ENCODE measurements around the gene NUDT5. TPM values are rescaled to one million over a fixed set of nuclear protein-coding genes. Genes with fewer than 3 reads are reported as not detected.
"Not testable (repeated sequence)": the region's sequence is repeated elsewhere in the genome, so short reads cannot be mapped to it uniquely, and the experiment has no call there.

The NUDT5 gene
- total and polyA plus RNA-seq, 2 experiments from 2014 or later: 33.2 to 107 TPM

DNA sequence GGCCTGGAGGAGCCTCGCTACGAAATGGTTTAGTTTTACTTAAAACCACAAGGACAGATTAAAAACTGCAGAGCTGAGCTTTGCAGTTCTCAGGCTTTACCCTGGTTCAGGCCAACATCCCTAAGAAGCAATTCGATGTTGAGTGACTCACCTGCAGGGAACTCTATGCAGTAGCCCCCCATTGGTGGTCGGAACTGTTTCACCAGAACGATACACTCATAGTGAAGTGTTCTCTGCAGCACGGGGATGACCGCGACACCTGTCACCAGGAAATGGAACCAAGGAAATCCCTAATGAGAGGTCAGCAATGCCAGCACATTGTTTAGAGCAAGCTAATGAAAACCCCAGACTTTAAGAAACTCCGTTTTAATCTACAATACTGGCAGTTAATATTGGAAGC is 18.0 kb downstream of the NUDT5 start:
- Histone ChIP-seq H3F3A (ENCODE audit: insufficient read depth) (peaks cover 7% of the 10 kb centered on the region; the same call in 1 of the 2 replicates), H3K9me2 (ENCODE audit: insufficient read depth) (no peaks in the 10 kb centered on the region), H3K27ac (no peak overlapping the region), H3K9ac (no peak overlapping the region), H3K79me2 (ENCODE audit: insufficient read depth) (no peaks in the 10 kb centered on the region), H3K4me2 (ENCODE audit: unreplicated experiment) (no peak overlapping the region), H2AFZ (no peak overlapping the region), H3K4me3 (no peak overlapping the region), H3K27me3 (replicated peaks; ENCODE audit: insufficient read depth) (no peaks in the 10 kb centered on the region), H3K9me3 (ENCODE audit: low read depth) (no peaks in the 10 kb centered on the region), H3K4me1 (ENCODE audit: insufficient read depth) (no peaks in the 10 kb centered on the region), H4K20me1 (ENCODE audit: insufficient read depth) (no peaks in the 10 kb centered on the region), H3K36me3 (ENCODE audit: low read depth) (peaks cover 37% of the 10 kb centered on the region)
- no peak for TF ChIP-seq EZH2phosphoT487 (IDR thresholded peaks at IDR 0.05; ENCODE audit: insufficient read depth, low read depth)
- TF ChIP-seq EZH2 (IDR thresholded peaks at IDR 0.05; ENCODE audit: insufficient read depth, poor library complexity, severe bottlenecking): no peak
- peak; percentile 46 for DNase-seq
- 54 to 55% methylated on average over 9 of the region's 9 CpGs for WGBS, 2 experiments (ENCODE audit: low coverage in 1 of 2, low lambda C conversion rate in 2 of 2, missing lambda C conversion rate in 2 of 2)
- in situ Hi-C loops (cut with MboI): no loop called here

DNA sequence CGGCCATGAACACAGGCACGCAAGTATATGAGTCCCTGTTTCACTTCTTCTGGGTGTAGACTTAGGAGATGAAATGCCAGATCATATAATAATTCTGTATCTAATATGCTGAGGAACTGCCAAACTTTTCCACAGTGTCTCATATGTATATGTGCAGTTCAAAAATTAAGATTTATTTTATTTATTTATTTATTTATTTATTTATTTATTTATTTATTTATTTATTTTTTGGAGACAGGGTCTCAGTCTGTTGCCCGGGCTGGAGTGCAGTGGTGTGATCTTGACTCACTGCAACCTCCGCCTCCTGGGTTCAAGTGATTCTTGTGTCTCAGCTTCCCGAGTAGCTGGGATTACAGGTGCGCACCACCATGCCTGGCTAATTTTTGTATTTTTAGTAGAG is 24.2 kb downstream of the NUDT5 start:
- H3K9me2 ChIP-seq (ENCODE audit: insufficient read depth); H3F3A ChIP-seq (ENCODE audit: insufficient read depth); H3K27ac ChIP-seq; H3K4me2 ChIP-seq (ENCODE audit: unreplicated experiment); H3K9me3 ChIP-seq (ENCODE audit: low read depth); H3K4me3 ChIP-seq; DNase-seq; H4K20me1 ChIP-seq (ENCODE audit: insufficient read depth); H3K9ac ChIP-seq; H3K79me2 ChIP-seq (ENCODE audit: insufficient read depth); in situ Hi-C loops (cut with MboI); H3K4me1 ChIP-seq (ENCODE audit: insufficient read depth); H2AFZ ChIP-seq; H3K27me3 ChIP-seq (replicated peaks; ENCODE audit: insufficient read depth): not testable (repeated sequence)
- peaks cover 58% of the 10 kb centered on the region for H3K36me3 ChIP-seq (ENCODE audit: low read depth)
- 97 to 100% methylated on average over 6 of the region's 6 CpGs for WGBS, 2 experiments (ENCODE audit: low coverage in 1 of 2, low lambda C conversion rate in 2 of 2, missing lambda C conversion rate in 2 of 2)

DNA sequence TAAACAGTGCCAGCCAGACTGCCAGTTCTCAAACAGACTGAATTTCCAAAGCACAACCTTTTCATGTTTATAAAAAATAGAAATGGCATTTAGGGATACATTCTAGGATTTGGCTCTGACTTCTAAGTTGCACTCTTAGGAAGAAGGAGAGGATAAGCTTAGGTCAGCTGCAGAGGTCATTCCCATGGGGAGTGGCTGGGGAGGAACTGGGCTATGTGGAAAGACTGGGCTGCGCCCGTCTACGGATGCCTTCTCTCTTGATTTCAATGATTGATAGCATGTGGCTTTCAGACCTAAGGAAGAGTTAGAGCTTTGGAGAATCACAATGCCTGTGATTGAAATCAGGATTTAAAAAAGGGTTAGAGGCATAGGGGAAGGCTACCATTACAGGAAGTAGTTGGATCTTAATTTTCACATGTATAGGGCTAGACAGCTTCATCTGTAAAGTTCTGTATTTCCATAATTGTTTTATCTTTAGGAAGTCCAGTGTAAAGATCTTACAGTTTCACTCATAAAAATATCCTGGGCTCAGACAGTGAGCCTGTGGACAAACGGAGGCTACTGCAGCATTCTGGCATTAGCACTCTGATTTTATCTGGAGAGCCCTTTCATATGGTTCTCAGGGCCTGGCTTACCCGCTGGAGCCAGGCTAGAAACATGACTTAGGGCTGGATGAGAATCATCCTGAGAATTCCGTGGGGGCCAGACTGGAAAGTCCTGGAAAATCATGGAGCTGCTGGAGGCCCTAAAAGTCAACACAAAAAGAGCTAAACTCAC is 29.5 kb downstream of the NUDT5 start:
- no peaks in the 10 kb centered on the region for H3K4me1 ChIP-seq (ENCODE audit: insufficient read depth)
- WGBS, 2 experiments (ENCODE audit: low coverage in 1 of 2, low lambda C conversion rate in 2 of 2, missing lambda C conversion rate in 2 of 2): 91 to 94% methylated on average over 6 of the region's 6 CpGs
- no peak for DNase-seq
- H3K27me3 ChIP-seq (replicated peaks; ENCODE audit: insufficient read depth): no peaks in the 10 kb centered on the region
- 0 out of 2 replicates have a peak, but pooled peaks cover 7% of the 10 kb centered on the region for H3F3A ChIP-seq (ENCODE audit: insufficient read depth)
- H3K27ac ChIP-seq: no peak overlapping the region
- no peaks in the 10 kb centered on the region for H3K79me2 ChIP-seq (ENCODE audit: insufficient read depth)
- no peaks in the 10 kb centered on the region for H3K9me3 ChIP-seq (ENCODE audit: low read depth)
- H3K4me3 ChIP-seq: no peak overlapping the region
- H3K9ac ChIP-seq: no peak overlapping the region
- in situ Hi-C loops (cut with MboI): no loop called here
- H2AFZ ChIP-seq: no peak overlapping the region
- no peaks in the 10 kb centered on the region for H4K20me1 ChIP-seq (ENCODE audit: insufficient read depth)
- no peak for TF ChIP-seq EZH2phosphoT487 (IDR thresholded peaks at IDR 0.05; ENCODE audit: insufficient read depth, low read depth)
- TF ChIP-seq EZH2 (IDR thresholded peaks at IDR 0.05; ENCODE audit: insufficient read depth, poor library complexity, severe bottlenecking): no peak
- H3K4me2 ChIP-seq (ENCODE audit: unreplicated experiment): no peak overlapping the region
- H3K36me3 ChIP-seq (ENCODE audit: low read depth): peaks cover 52% of the 10 kb centered on the region
- no peaks in the 10 kb centered on the region for H3K9me2 ChIP-seq (ENCODE audit: insufficient read depth)

DNA sequence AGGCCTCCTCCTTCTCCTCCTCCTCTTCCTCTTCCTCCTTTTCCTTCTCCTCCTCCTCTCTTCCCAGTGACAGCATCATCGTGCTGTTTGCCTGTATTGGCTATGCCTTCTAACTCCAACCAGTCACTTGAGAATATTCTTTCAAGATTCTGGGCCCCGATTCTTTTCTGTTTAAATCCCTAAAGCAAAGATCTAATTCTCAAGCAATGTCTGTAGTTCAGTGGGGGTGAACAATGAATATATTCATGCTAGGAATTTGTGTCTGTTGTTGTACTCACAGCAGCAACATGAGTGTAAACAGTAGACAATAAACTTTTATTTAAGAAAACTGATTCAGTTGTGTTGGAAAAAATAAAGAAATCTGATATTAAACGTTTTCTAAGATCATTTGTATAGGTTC is 30.7 kb downstream of the NUDT5 start:
- no peak for TF ChIP-seq EZH2 (IDR thresholded peaks at IDR 0.05; ENCODE audit: insufficient read depth, poor library complexity, severe bottlenecking)
- 82 to 83% methylated on average over 3 of the region's 3 CpGs for WGBS, 2 experiments (ENCODE audit: low coverage in 1 of 2, low lambda C conversion rate in 2 of 2, missing lambda C conversion rate in 2 of 2)
- no peaks in the 10 kb centered on the region for H3K27me3 ChIP-seq (replicated peaks; ENCODE audit: insufficient read depth)
- no peak for DNase-seq
- H3K4me1 ChIP-seq (ENCODE audit: insufficient read depth): no peaks in the 10 kb centered on the region
- H3K36me3 ChIP-seq (ENCODE audit: low read depth): peaks cover 43% of the 10 kb centered on the region
- H3K4me3 ChIP-seq: no peak overlapping the region
- no peak overlapping the region for H3K4me2 ChIP-seq (ENCODE audit: unreplicated experiment)
- H3K9me2 ChIP-seq (ENCODE audit: insufficient read depth): no peaks in the 10 kb centered on the region
- in situ Hi-C loops (cut with MboI): no loop called here
- 0 out of 2 replicates have a peak, but pooled peaks cover 7% of the 10 kb centered on the region for H3F3A ChIP-seq (ENCODE audit: insufficient read depth)
- H3K27ac ChIP-seq: no peak overlapping the region
- no peaks in the 10 kb centered on the region for H4K20me1 ChIP-seq (ENCODE audit: insufficient read depth)
- H2AFZ ChIP-seq: no peak overlapping the region
- H3K79me2 ChIP-seq (ENCODE audit: insufficient read depth): no peaks in the 10 kb centered on the region
- no peaks in the 10 kb centered on the region for H3K9me3 ChIP-seq (ENCODE audit: low read depth)
- no peak overlapping the region for H3K9ac ChIP-seq

All from GM23248 (cell line).